ENCODE data around the gene DNMT1.

DNA sequence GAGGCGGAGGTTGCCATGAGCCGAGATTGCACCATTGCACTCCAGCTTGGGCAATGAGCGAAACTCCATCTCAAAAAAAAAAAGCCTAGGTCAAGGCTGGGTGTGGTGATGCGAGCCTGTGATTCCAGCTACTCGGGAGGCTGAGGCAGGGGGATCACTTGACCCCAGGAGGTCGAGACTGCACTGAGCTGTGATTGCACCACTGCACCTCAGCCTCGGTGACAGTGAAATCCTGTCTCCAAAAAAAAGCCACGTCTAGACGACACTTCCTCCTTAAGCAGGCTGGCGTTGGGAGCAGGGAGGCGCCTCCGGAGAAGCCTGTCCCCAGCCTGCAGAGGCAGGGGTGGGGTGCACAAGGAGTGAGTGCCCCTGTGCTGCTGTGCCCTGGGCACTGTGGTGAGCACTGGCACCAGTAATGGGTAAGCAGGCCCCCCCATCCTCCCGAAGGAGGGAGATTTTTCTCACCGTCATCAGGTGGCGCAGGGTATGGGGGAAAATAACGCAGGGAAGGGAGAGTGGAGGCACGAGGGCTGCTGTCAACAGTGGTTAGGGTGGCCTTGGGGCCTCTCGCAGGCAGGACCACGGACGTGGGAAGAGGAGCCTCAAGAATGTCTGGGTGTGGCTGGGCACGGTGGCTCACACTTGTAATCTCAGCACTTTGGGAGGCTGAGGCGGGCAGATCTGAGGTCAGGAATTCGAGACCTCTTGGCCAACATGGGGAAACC lies 82.6 kb downstream of the DNMT1 start:
- TF ChIP-seq, protein P1, sequence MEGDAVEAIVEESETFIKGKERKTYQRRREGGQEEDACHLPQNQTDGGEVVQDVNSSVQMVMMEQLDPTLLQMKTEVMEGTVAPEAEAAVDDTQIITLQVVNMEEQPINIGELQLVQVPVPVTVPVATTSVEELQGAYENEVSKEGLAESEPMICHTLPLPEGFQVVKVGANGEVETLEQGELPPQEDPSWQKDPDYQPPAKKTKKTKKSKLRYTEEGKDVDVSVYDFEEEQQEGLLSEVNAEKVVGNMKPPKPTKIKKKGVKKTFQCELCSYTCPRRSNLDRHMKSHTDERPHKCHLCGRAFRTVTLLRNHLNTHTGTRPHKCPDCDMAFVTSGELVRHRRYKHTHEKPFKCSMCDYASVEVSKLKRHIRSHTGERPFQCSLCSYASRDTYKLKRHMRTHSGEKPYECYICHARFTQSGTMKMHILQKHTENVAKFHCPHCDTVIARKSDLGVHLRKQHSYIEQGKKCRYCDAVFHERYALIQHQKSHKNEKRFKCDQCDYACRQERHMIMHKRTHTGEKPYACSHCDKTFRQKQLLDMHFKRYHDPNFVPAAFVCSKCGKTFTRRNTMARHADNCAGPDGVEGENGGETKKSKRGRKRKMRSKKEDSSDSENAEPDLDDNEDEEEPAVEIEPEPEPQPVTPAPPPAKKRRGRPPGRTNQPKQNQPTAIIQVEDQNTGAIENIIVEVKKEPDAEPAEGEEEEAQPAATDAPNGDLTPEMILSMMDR (IDR thresholded peaks at IDR 0.05) = no peak
- TF ChIP-seq, protein P2, sequence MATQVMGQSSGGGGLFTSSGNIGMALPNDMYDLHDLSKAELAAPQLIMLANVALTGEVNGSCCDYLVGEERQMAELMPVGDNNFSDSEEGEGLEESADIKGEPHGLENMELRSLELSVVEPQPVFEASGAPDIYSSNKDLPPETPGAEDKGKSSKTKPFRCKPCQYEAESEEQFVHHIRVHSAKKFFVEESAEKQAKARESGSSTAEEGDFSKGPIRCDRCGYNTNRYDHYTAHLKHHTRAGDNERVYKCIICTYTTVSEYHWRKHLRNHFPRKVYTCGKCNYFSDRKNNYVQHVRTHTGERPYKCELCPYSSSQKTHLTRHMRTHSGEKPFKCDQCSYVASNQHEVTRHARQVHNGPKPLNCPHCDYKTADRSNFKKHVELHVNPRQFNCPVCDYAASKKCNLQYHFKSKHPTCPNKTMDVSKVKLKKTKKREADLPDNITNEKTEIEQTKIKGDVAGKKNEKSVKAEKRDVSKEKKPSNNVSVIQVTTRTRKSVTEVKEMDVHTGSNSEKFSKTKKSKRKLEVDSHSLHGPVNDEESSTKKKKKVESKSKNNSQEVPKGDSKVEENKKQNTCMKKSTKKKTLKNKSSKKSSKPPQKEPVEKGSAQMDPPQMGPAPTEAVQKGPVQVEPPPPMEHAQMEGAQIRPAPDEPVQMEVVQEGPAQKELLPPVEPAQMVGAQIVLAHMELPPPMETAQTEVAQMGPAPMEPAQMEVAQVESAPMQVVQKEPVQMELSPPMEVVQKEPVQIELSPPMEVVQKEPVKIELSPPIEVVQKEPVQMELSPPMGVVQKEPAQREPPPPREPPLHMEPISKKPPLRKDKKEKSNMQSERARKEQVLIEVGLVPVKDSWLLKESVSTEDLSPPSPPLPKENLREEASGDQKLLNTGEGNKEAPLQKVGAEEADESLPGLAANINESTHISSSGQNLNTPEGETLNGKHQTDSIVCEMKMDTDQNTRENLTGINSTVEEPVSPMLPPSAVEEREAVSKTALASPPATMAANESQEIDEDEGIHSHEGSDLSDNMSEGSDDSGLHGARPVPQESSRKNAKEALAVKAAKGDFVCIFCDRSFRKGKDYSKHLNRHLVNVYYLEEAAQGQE (IDR thresholded peaks at IDR 0.05; ENCODE audit: insufficient read depth in 1 of 2, low read depth in 2 of 2, low read length in 1 of 2) = no peak
